Stomach (tissue), 9 donors: ENCODE measurements around the gene MDM4. TPM values are rescaled to one million over a fixed set of nuclear protein-coding genes. Genes with fewer than 3 reads are reported as not detected.

Source experiments
- DNase-seq, 2 donors: peaks; one replicate each; pipeline versions ENCODE4 v3.0.0 to v3.0.0-alpha.2; 2013 to 2019
- H3K27ac ChIP-seq, 5 donors: fragments of 200-600 bp in 4 of 5; sonication (generic) in 4 of 5; one replicate each; pipeline ENCODE4 v1.5.1; 2013 to 2019; ENCODE audit warnings: mild to moderate bottlenecking in 1 of 5, moderate library complexity in 1 of 5
- H3K27me3 ChIP-seq, 3 donors: fragments of 200-600 bp; sonication (generic); one replicate each; pipeline ENCODE4 v1.5.1; 2017 to 2019; ENCODE audit warnings: mixed run types in 1 of 3
- H3K36me3 ChIP-seq, 4 donors: fragments of 200-600 bp; sonication (generic); 1 replicate in 3 of 4; 2 replicates in 1 of 4; pipeline ENCODE4 v1.5.1; 2016 to 2019
- H3K4me1 ChIP-seq, 4 donors: fragments of 200-600 bp; sonication (generic); one replicate each; pipeline ENCODE4 v1.5.1; 2016 to 2019
- H3K4me3 ChIP-seq, 4 donors: fragments of 200-600 bp; sonication (generic) in 3 of 4; one replicate each; pipeline ENCODE4 v1.5.1; 2016 to 2019; ENCODE audit warnings: mild to moderate bottlenecking in 1 of 4
- H3K9me3 ChIP-seq, 4 donors: fragments of 200-600 bp; sonication (generic); one replicate each; pipeline ENCODE4 v1.5.1; 2016 to 2019
- CTCF ChIP-seq, 7 experiments: fragments of 450-650 bp in 4 of 7; fragments of 200-600 bp in 3 of 7; sonication (generic) in 3 of 7; IDR thresholded peaks; one replicate each; pipeline ENCODE4 v1.5.1; 2016 to 2019; ENCODE audit warnings: antibody characterized with exemption in 7 of 7, control low read depth in 2 of 7, mild to moderate bottlenecking in 1 of 7
- EP300 ChIP-seq: sonication (generic); formaldehyde crosslinking; IDR thresholded peaks from one replicate; pipeline ENCODE4 v1.6.1; 2017; ENCODE audit warnings: antibody characterized with exemption
- POLR2A ChIP-seq, 4 donors: fragments of 450-650 bp; IDR thresholded peaks; one replicate each; pipeline ENCODE4 v1.6.1; 2016; ENCODE audit warnings: antibody characterized with exemption in 4 of 4, control low read depth in 2 of 4, mild to moderate bottlenecking in 1 of 4, moderate library complexity in 1 of 4
- POLR2AphosphoS5 ChIP-seq, 3 donors: sonication (generic); formaldehyde crosslinking; IDR thresholded peaks; one replicate each; pipeline ENCODE4 v1.6.1; 2016; ENCODE audit warnings: antibody characterized with exemption in 3 of 3
- WGBS, 5 donors: extraction: QIAGEN DNeasy Blood & Tissue Kit in 3 of 5; methylation state at CpG; one replicate each; pipeline versions ENCODE4 v1.1.5 to v1.1.7; 2013 to 2018; 5-methylcytosine and 5-hydroxymethylcytosine counted together
- intact Hi-C: fragments of 100-400 bp; cut with DNase I; formaldehyde crosslinking; loops from one replicate; pipeline ENCODE4 v1.15.1; 2023; ENCODE audit warnings: low total_unique reads
- polyA plus RNA-seq, 3 donors: library from polyadenylated mRNA; stranded (reverse); fragments of 200-250 nt; gene quantifications; one replicate each; pipeline ENCODE4 v1.2.3, GENCODE V29; 2013
- total RNA-seq, 5 donors: library from RNA; depleted of rRNA; stranded (reverse); fragments of >200 nt; gene quantifications; one replicate each; pipeline versions ENCODE4 v1.1.0 to v1.2.3, GENCODE V29; 2014 to 2016
- donor health status: healthy with polysubstance abuse.
- donor health status: Bipolar disorder and iron deficiency.
- donor health status: healthy.

Gene MDM4
- total and polyA plus RNA-seq, 8 donors = 2.3 to 265 (median 44.4) TPM

DNA sequence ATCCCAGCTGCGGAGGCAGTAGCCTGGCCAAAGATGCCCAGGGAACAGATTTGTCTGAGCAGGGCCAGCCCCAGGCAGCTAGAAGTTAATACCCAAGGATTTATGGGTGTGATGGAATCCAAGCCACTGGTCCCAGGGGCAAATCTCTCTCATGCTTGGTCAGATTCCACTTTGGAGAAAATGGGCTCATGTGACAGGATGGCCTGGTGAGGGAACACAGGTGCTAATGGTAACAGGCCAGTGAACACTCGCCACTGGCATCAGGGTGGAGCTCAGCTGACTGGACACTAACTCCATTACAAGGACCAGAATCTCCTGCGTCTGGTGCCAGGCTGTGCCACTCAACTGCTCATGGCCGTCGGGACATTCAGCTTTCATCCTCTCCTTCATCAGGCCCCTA is 12.0 kb downstream of the MDM4 start:
- intact Hi-C loops = no loop called here
- H3K27ac ChIP-seq = no peak overlapping the region
- H3K27me3 ChIP-seq = no peaks in the 10 kb centered on the region
- no peak for DNase-seq
- TF ChIP-seq CTCF (IDR thresholded peaks at IDR 0.05) (no peak), EP300 (no peak), POLR2AphosphoS5 (IDR thresholded peaks at IDR 0.05) (no peak), POLR2A (IDR thresholded peaks at IDR 0.05) (no peak)
- WGBS, 5 donors = 79 to 93% (median 88%) methylated on average over 5 of the region's 5 CpGs
- H3K4me1 ChIP-seq = peaks cover 0 to 30% (median 10%) of the 10 kb centered on the region in 4 donors
- H3K9me3 ChIP-seq = peaks cover 0 to 6% (median 0%) of the 10 kb centered on the region in 4 donors
- H3K4me3 ChIP-seq = no peak overlapping the region
- peaks cover 66 to 98% (median 88%) of the 10 kb centered on the region in 4 donors for H3K36me3 ChIP-seq

- Histone ChIP-seq H3K27ac (no peak overlapping the region), H3K9me3 (peaks cover 0 to 2% (median 0%) of the 10 kb centered on the region in 4 donors), H3K4me3 (no peak overlapping the region), H3K27me3 (no peaks in the 10 kb centered on the region), H3K4me1 (peaks cover 0 to 29% (median 10%) of the 10 kb centered on the region in 4 donors), H3K36me3 (peaks cover 66 to 98% (median 91%) of the 10 kb centered on the region in 4 donors)
- no peak for DNase-seq
- TF ChIP-seq POLR2A (IDR thresholded peaks at IDR 0.05) (no peak), EP300 (no peak), POLR2AphosphoS5 (IDR thresholded peaks at IDR 0.05) (no peak), CTCF (IDR thresholded peaks at IDR 0.05) (no peak)
- intact Hi-C loops = no loop called here
- 86 to 95% (median 92%) methylated on average over 8 of the region's 8 CpGs for WGBS, 5 donors
These were observed 12.5 kb downstream of the MDM4 start for GRCh38 chr1:204528677-204529076.

DNA sequence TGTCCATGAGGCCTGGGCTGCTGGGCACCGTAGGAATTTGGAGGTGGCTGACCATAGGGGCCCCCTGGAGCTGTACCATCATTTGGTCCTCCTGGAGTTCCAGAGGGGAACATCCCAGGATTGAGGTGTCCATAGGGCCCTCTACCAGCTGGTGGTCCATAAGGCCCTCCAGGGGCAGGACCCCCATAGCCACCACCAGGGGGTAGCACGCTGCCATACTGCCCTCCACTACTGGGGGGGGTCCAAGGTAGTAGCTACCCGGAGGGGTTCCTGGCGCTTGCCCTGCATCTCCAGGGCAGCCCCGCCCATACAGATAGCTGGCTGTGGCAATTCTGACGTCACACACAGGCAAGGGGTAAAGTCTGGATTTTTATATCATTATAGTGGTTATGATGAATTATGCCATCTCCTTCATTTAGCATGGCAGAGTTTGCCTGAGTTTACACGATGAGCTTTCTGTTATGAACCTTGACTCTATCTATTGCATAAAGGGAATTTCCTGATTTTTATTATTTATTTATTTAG is 13.2 kb downstream of the MDM4 start:
- intact Hi-C loops = no loop called here
- Histone ChIP-seq H3K36me3 (peaks cover 70 to 98% (median 95%) of the 10 kb centered on the region in 4 donors), H3K9me3 (no peaks in the 10 kb centered on the region), H3K27ac (no peak overlapping the region), H3K27me3 (no peaks in the 10 kb centered on the region), H3K4me3 (no peak overlapping the region), H3K4me1 (peaks cover 0 to 22% (median 6%) of the 10 kb centered on the region in 4 donors)
- TF ChIP-seq EP300 (no peak), CTCF (IDR thresholded peaks at IDR 0.05) (no peak), POLR2A (IDR thresholded peaks at IDR 0.05) (no peak), POLR2AphosphoS5 (IDR thresholded peaks at IDR 0.05) (no peak)
- DNase-seq = no peak
- WGBS, 5 donors = 66 to 83% (median 77%) methylated on average over 6 to 7 of the region's 7 CpGs

GRCh38 chr1:204530932-204531331 is 14.7 kb downstream of the MDM4 start:
- Histone ChIP-seq H3K4me3 (no peak overlapping the region), H3K27ac (no peak overlapping the region), H3K9me3 (no peaks in the 10 kb centered on the region), H3K27me3 (no peaks in the 10 kb centered on the region), H3K36me3 (peaks cover 63 to 100% (median 100%) of the 10 kb centered on the region in 4 donors), H3K4me1 (peaks cover 0 to 12% (median 4%) of the 10 kb centered on the region in 4 donors)
- 96 to 100% (median 97%) methylated on average over 1 of the region's 1 CpG for WGBS, 5 donors
- TF ChIP-seq CTCF (IDR thresholded peaks at IDR 0.05) (no peak), EP300 (no peak), POLR2AphosphoS5 (IDR thresholded peaks at IDR 0.05) (no peak), POLR2A (IDR thresholded peaks at IDR 0.05) (no peak)
- DNase-seq = no peak
- intact Hi-C loops = no loop called here
